OCI-LY3 (cell line): ENCODE measurements around the gene AKNAD1.

Experiments used
- CTCF ChIP-seq: fragments of 200-600, 300-600 bp; sonication (generic); IDR thresholded peaks from 2 replicates; pipeline ENCODE4 v1.5.1; 2014; ENCODE audit warnings: antibody characterized with exemption, low read length, low read depth
- EZH2phosphoT487 ChIP-seq: fragments of 200-600 bp; shearing (Covaris generic); IDR thresholded peaks from 2 replicates; pipeline ENCODE4 v1.6.1; 2018; ENCODE audit warnings: antibody characterized with exemption, mixed run types, low read depth

- TF ChIP-seq CTCF (no peak), EZH2phosphoT487 (no peak)
Measured at GRCh38 chr1:108877348-108878159, 20.7 kb upstream of the AKNAD1 start.
